ENCODE measurements around the gene PRKD1. TPM values are rescaled to one million over a fixed set of nuclear protein-coding genes. Genes with fewer than 3 reads are reported as not detected.

Gene PRKD1
- total RNA-seq, 3 donors from 2014 or later (not counting 1 experiment from before 2014, with no cell fraction given) = not detected

DNA sequence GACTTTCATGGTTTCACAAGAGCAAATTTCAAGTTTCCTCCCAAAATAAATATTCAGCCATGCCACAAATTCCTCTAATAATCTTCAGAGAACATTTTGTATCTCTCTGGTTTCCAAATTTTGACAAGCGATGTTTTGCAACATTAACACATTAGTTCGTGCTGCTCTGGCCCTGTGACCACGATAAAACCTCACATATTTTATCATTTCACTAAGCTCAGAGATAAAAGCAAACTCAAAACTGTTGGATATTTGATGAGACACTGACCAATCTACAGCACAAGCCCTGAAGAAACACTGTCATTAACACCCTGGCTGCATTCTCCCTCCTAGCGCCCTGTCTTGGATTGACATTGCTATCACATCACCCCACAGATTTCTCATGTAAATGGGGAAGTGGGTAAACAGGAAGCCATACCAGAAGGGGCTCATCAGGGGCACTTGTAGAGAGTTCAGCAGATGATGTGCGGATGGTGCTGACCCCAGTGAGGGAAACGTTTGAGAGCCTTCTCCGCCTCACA lies 264.3 kb downstream of the PRKD1 start:
- Mint-ChIP-seq H3K9me3 (peaks cover 7 to 9% of the 10 kb centered on the region in 2 donors), H3K4me1 (no peaks in the 10 kb centered on the region), H3K27ac (no peak overlapping the region), H3K36me3 (no peaks in the 10 kb centered on the region), H3K27me3 (ENCODE audit: low read depth in 2 of 2) (no peaks in the 10 kb centered on the region), H3K4me3 (no peak overlapping the region)
- H3K36me3 ChIP-seq (ENCODE audit: control insufficient read depth, insufficient read depth, low read length) = no peaks in the 10 kb centered on the region
- ATAC-seq (no peak), DNase-seq (no peak)
- no peak overlapping the region for H3K27ac ChIP-seq (ENCODE audit: low read length)
- H3K9me3 ChIP-seq (ENCODE audit: control insufficient read depth, insufficient read depth, low read length) = no peaks in the 10 kb centered on the region
- 69% methylated on average over 6 of the region's 7 CpGs for WGBS (ENCODE audit: insufficient coverage)
- no peak overlapping the region for H3K4me3 ChIP-seq (ENCODE audit: low read length)
- no peaks in the 10 kb centered on the region for H3K27me3 ChIP-seq (ENCODE audit: control insufficient read depth, insufficient read depth, low read length)
- intact Hi-C loops (cut with micrococcal nuclease) = no loop called here
- TF ChIP-seq, protein P1, sequence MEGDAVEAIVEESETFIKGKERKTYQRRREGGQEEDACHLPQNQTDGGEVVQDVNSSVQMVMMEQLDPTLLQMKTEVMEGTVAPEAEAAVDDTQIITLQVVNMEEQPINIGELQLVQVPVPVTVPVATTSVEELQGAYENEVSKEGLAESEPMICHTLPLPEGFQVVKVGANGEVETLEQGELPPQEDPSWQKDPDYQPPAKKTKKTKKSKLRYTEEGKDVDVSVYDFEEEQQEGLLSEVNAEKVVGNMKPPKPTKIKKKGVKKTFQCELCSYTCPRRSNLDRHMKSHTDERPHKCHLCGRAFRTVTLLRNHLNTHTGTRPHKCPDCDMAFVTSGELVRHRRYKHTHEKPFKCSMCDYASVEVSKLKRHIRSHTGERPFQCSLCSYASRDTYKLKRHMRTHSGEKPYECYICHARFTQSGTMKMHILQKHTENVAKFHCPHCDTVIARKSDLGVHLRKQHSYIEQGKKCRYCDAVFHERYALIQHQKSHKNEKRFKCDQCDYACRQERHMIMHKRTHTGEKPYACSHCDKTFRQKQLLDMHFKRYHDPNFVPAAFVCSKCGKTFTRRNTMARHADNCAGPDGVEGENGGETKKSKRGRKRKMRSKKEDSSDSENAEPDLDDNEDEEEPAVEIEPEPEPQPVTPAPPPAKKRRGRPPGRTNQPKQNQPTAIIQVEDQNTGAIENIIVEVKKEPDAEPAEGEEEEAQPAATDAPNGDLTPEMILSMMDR (IDR thresholded peaks at IDR 0.05) = no peak
- no peaks in the 10 kb centered on the region for H3K4me1 ChIP-seq (ENCODE audit: control insufficient read depth, insufficient read depth, low read length)

GRCh38 chr14:29654901-29655550 lies 272.6 kb downstream of the PRKD1 start:
- H3K4me1 Mint-ChIP-seq = no peaks in the 10 kb centered on the region
- Histone ChIP-seq H3K27ac (ENCODE audit: low read length) (no peak overlapping the region), H3K9me3 (ENCODE audit: control insufficient read depth, insufficient read depth, low read length) (peaks cover 3% of the 10 kb centered on the region), H3K4me3 (ENCODE audit: low read length) (no peak overlapping the region), H3K4me1 (ENCODE audit: control insufficient read depth, insufficient read depth, low read length) (no peaks in the 10 kb centered on the region), H3K36me3 (ENCODE audit: control insufficient read depth, insufficient read depth, low read length) (no peaks in the 10 kb centered on the region), H3K27me3 (ENCODE audit: control insufficient read depth, insufficient read depth, low read length) (no peaks in the 10 kb centered on the region)
- H3K9me3 Mint-ChIP-seq = peaks cover 4 to 16% of the 10 kb centered on the region in 2 donors
- intact Hi-C loops (cut with micrococcal nuclease) = no loop called here
- ATAC-seq (no peak), DNase-seq (no peak)
- TF ChIP-seq, protein P1 (IDR thresholded peaks at IDR 0.05) = no peak
- no peak overlapping the region for H3K4me3 Mint-ChIP-seq
- peaks cover 2% of the 10 kb centered on the region for H3K36me3 Mint-ChIP-seq
- no peak overlapping the region for H3K27ac Mint-ChIP-seq
- WGBS (ENCODE audit: insufficient coverage) = 60% methylated on average over 2 of the region's 4 CpGs
- H3K27me3 Mint-ChIP-seq (ENCODE audit: low read depth in 2 of 2) = no peaks in the 10 kb centered on the region

DNA sequence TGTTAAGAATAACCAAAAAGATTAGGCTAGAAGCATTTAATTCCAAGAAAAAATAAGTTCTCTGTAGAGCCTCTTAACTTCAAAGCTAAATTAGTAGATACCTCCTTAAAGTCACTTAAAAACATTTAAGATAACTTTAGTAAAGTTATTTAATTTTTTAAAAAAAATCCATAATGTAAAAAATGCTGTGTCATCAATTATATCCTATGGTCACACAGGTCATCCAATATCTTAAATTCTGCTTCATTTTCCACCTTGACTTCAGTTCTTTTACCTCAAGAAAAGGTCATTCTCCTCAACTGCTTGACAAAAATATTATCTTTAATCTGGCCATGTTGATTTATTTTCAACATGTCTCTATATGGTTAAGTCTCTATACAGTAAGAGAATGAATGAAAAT lies 274.3 kb downstream of the PRKD1 start:
- TF ChIP-seq, protein P1 (IDR thresholded peaks at IDR 0.05) = no peak
- Histone ChIP-seq H3K4me3 (ENCODE audit: low read length) (no peak overlapping the region), H3K27ac (ENCODE audit: low read length) (no peak overlapping the region), H3K4me1 (ENCODE audit: control insufficient read depth, insufficient read depth, low read length) (no peaks in the 10 kb centered on the region), H3K9me3 (ENCODE audit: control insufficient read depth, insufficient read depth, low read length) (peaks cover 10% of the 10 kb centered on the region), H3K36me3 (ENCODE audit: control insufficient read depth, insufficient read depth, low read length) (no peaks in the 10 kb centered on the region), H3K27me3 (ENCODE audit: control insufficient read depth, insufficient read depth, low read length) (no peaks in the 10 kb centered on the region)
- ATAC-seq (no peak), DNase-seq (no peak)
- intact Hi-C loops (cut with micrococcal nuclease) = no loop called here
- H3K4me1 Mint-ChIP-seq = no peaks in the 10 kb centered on the region
- no peak overlapping the region for H3K27ac Mint-ChIP-seq
- H3K4me3 Mint-ChIP-seq = no peak overlapping the region
- H3K36me3 Mint-ChIP-seq = peaks cover 8% of the 10 kb centered on the region
- H3K9me3 Mint-ChIP-seq = peaks cover 5 to 13% of the 10 kb centered on the region in 2 donors
- no peaks in the 10 kb centered on the region for H3K27me3 Mint-ChIP-seq (ENCODE audit: low read depth in 2 of 2)

GRCh38 chr14:29652571-29652970 lies 275.1 kb downstream of the PRKD1 start:
- Histone ChIP-seq H3K4me3 (ENCODE audit: low read length) (no peak overlapping the region), H3K27me3 (ENCODE audit: control insufficient read depth, insufficient read depth, low read length) (no peaks in the 10 kb centered on the region), H3K36me3 (ENCODE audit: control insufficient read depth, insufficient read depth, low read length) (no peaks in the 10 kb centered on the region), H3K9me3 (ENCODE audit: control insufficient read depth, insufficient read depth, low read length) (peaks cover 14% of the 10 kb centered on the region), H3K27ac (ENCODE audit: low read length) (no peak overlapping the region), H3K4me1 (ENCODE audit: control insufficient read depth, insufficient read depth, low read length) (no peaks in the 10 kb centered on the region)
- Mint-ChIP-seq H3K27me3 (ENCODE audit: low read depth in 2 of 2) (no peaks in the 10 kb centered on the region), H3K27ac (no peak overlapping the region), H3K36me3 (peaks cover 11% of the 10 kb centered on the region), H3K9me3 (peaks cover 5 to 9% of the 10 kb centered on the region in 2 donors), H3K4me1 (no peaks in the 10 kb centered on the region), H3K4me3 (no peak overlapping the region)
- no peak for DNase-seq
- TF ChIP-seq, protein P1 (IDR thresholded peaks at IDR 0.05) = no peak
- ATAC-seq = no peak
- intact Hi-C loops (cut with micrococcal nuclease) = no loop called here
